Measurements from ENCODE around the gene MSLN.

MSLN gene

GRCh38 chr16:785563-786535, 25.3 kb downstream of the MSLN start:
- no peak overlapping the region for H3K27ac ChIP-seq (ENCODE audit: poor library complexity, severe bottlenecking)
- peak; percentile 17; the same call in 2 of the 3 replicates for ATAC-seq (ENCODE audit: low read depth)
- no peaks in the 10 kb centered on the region for H3K9me3 ChIP-seq (ENCODE audit: severe bottlenecking)
- DNase-seq (ENCODE audit: low spot score), result no peak
- no peaks in the 10 kb centered on the region for H3K27me3 ChIP-seq (ENCODE audit: insufficient read depth, poor library complexity, severe bottlenecking)
- H3K36me3 ChIP-seq (ENCODE audit: low read depth), result peaks cover 32% of the 10 kb centered on the region
- H3K4me3 ChIP-seq (ENCODE audit: severe bottlenecking), result no peak overlapping the region
- TF ChIP-seq, protein P1, sequence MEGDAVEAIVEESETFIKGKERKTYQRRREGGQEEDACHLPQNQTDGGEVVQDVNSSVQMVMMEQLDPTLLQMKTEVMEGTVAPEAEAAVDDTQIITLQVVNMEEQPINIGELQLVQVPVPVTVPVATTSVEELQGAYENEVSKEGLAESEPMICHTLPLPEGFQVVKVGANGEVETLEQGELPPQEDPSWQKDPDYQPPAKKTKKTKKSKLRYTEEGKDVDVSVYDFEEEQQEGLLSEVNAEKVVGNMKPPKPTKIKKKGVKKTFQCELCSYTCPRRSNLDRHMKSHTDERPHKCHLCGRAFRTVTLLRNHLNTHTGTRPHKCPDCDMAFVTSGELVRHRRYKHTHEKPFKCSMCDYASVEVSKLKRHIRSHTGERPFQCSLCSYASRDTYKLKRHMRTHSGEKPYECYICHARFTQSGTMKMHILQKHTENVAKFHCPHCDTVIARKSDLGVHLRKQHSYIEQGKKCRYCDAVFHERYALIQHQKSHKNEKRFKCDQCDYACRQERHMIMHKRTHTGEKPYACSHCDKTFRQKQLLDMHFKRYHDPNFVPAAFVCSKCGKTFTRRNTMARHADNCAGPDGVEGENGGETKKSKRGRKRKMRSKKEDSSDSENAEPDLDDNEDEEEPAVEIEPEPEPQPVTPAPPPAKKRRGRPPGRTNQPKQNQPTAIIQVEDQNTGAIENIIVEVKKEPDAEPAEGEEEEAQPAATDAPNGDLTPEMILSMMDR (IDR thresholded peaks at IDR 0.05; ENCODE audit: poor library complexity, severe bottlenecking), result peak; percentile 71
- H3K4me1 ChIP-seq (ENCODE audit: insufficient read depth, poor library complexity, severe bottlenecking), result no peaks in the 10 kb centered on the region

DNA sequence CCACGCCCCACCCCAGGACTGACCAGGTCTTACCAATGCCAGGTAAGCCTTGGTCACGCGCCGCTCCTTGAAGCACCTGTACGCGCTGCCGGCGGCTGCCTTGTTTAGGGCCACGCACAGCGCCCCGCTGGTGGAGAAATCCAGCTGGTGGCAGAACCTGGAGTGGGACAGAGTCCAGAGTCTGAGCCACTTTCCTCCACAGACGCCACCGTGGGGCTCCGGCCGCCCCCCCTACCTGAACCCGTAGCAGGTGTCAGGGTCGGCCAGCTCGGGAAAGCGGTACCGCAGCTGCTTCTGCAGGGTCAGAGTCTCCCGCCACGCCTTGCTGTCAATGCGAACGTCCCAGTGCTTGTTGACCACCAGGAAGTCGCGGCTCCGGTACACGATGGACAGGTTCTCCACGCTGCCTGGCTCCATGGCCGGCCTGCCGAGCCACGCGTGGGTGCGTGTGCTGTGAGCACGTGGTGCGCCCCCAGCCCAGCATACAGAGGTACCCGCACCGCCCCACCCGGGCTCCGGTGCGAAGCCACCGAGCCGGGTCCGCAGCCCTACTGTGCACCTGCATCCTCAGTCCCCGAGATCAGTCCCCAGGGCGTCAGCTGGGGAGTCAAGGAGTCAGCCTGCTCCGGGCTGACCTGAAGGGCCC, 26.9 kb downstream of the MSLN start:
- DNase-seq (ENCODE audit: low spot score) (no peak), ATAC-seq (ENCODE audit: low read depth) (no peak)
- Histone ChIP-seq H3K27ac (ENCODE audit: poor library complexity, severe bottlenecking) (peak overlapping the region; percentile 30), H3K4me1 (ENCODE audit: insufficient read depth, poor library complexity, severe bottlenecking) (no peaks in the 10 kb centered on the region), H3K4me3 (ENCODE audit: severe bottlenecking) (peak overlapping the region; percentile 93), H3K27me3 (ENCODE audit: insufficient read depth, poor library complexity, severe bottlenecking) (no peaks in the 10 kb centered on the region), H3K36me3 (ENCODE audit: low read depth) (peaks cover 46% of the 10 kb centered on the region), H3K9me3 (ENCODE audit: severe bottlenecking) (no peaks in the 10 kb centered on the region)
- TF ChIP-seq, protein P1 (IDR thresholded peaks at IDR 0.05; ENCODE audit: poor library complexity, severe bottlenecking), result no peak

- Histone ChIP-seq H3K4me3 (ENCODE audit: severe bottlenecking) (peak within 1 kb of the TSS; percentile 93), H3K4me1 (ENCODE audit: insufficient read depth, poor library complexity, severe bottlenecking) (no peaks in the 10 kb centered on the region), H3K9me3 (ENCODE audit: severe bottlenecking) (no peaks in the 10 kb centered on the region), H3K27me3 (ENCODE audit: insufficient read depth, poor library complexity, severe bottlenecking) (no peaks in the 10 kb centered on the region), H3K27ac (ENCODE audit: poor library complexity, severe bottlenecking) (peak within 1 kb of the TSS; percentile 30), H3K36me3 (ENCODE audit: low read depth) (peaks cover 50% of the 10 kb centered on the region)
- no peak for DNase-seq (ENCODE audit: low spot score)
- TF ChIP-seq, protein P1 (IDR thresholded peaks at IDR 0.05; ENCODE audit: poor library complexity, severe bottlenecking), result no peak
- ATAC-seq (ENCODE audit: low read depth), result peak; percentile 7; the same call in 1 of the 3 replicates
These were observed 27.5 kb downstream of the MSLN start, which contains the start of gene RPUSD1 for GRCh38 chr16:787978-788398. Gene RPUSD1 (minus strand): TSS chr16:788381. CDS start chr16:787737, 644 bp downstream.

- ATAC-seq (ENCODE audit: low read depth), result peak; percentile 73
- H3K36me3 ChIP-seq (ENCODE audit: low read depth), result peaks cover 50% of the 10 kb centered on the region
These were observed 28.0 kb downstream of the MSLN start, which contains the start of gene CHTF18 for GRCh38 chr16:788399-789126. Gene CHTF18 (plus strand): TSS chr16:788620. CDS start chr16:788685, 65 bp downstream.

More at GRCh38 chr16:788399-789126, 28.0 kb downstream of the MSLN start, which contains the start of gene CHTF18:
- H3K4me3 ChIP-seq (ENCODE audit: severe bottlenecking), result peak within 1 kb of the TSS; percentile 93
- H3K9me3 ChIP-seq (ENCODE audit: severe bottlenecking), result no peaks in the 10 kb centered on the region
- TF ChIP-seq, protein P1 (IDR thresholded peaks at IDR 0.05; ENCODE audit: poor library complexity, severe bottlenecking), result no peak
- no peak for DNase-seq (ENCODE audit: low spot score)
- H3K27ac ChIP-seq (ENCODE audit: poor library complexity, severe bottlenecking), result peak within 1 kb of the TSS; percentile 30
- no peaks in the 10 kb centered on the region for H3K27me3 ChIP-seq (ENCODE audit: insufficient read depth, poor library complexity, severe bottlenecking)
- no peaks in the 10 kb centered on the region for H3K4me1 ChIP-seq (ENCODE audit: insufficient read depth, poor library complexity, severe bottlenecking)
